HTR-8/SVneo (cell line): ENCODE results near the gene EIF4B.
A peak's percentile ranks its signal among the peaks of the same experiment; 100 is the strongest.

Experiments
- DNase-seq: peaks from one replicate; pipeline ENCODE4 v3.0.0; 2011; ENCODE audit warnings: low spot score, mixed read lengths; ENCODE audit not compliant: insufficient read length
- FAIRE-seq: peaks from 2 replicates; lab custom pipeline; 2011; peaks lifted over from hg19 to GRCh38; lab: Jason Lieb, UNC

The EIF4B gene

GRCh38 chr12:53042607-53043454 lies 36.6 kb downstream of the EIF4B start:
- FAIRE-seq (no peak), DNase-seq (no peak)

DNA sequence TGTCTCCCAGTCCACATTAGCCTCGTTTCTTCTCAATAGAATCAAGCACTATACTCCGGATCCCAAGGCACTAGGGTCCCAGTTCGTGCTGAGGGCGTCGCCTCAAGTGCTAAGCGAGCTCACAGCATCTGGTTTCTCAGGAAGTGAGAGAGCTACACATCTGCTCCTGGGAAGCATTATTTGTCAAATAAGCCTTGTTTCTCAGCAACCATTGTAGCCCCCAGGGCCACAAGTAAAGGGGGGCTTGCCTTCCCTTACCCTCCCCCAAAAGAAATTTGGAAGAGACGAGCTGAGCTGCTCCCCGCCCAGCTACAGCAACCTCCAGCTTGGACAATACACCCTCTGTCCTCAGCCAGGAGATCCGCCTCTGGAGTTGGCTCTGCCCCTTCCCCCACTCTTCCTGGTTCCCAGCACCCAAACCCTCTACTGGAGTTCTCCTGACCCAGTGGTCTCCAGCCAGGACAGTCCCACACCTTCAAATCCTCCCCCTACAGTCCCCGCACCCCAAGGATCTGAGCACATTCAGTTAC lies 37.9 kb downstream of the EIF4B start:
- FAIRE-seq: no peak
- no peak for DNase-seq

- DNase-seq (no peak), FAIRE-seq (no peak)
Measured at GRCh38 chr12:53044896-53045695, 38.8 kb downstream of the EIF4B start.

GRCh38 chr12:53045696-53046045 lies 39.4 kb downstream of the EIF4B start:
- no peak for FAIRE-seq

GRCh38 chr12:53046655-53047220 lies 40.5 kb downstream of the EIF4B start:
- FAIRE-seq (no peak), DNase-seq (peak; percentile 80)

More at GRCh38 chr12:53045696-53046045, 39.4 kb downstream of the EIF4B start:
- DNase-seq: no peak

GRCh38 chr12:53047221-53048032 lies 41.2 kb downstream of the EIF4B start:
- peak; percentile 70 for DNase-seq
- no peak for FAIRE-seq

GRCh38 chr12:53048033-53048779 lies 42.0 kb downstream of the EIF4B start:
- DNase-seq (peak; percentile 50), FAIRE-seq (no peak)

GRCh38 chr12:53048780-53049401 lies 42.6 kb downstream of the EIF4B start:
- FAIRE-seq: no peak
- no peak for DNase-seq

DNA sequence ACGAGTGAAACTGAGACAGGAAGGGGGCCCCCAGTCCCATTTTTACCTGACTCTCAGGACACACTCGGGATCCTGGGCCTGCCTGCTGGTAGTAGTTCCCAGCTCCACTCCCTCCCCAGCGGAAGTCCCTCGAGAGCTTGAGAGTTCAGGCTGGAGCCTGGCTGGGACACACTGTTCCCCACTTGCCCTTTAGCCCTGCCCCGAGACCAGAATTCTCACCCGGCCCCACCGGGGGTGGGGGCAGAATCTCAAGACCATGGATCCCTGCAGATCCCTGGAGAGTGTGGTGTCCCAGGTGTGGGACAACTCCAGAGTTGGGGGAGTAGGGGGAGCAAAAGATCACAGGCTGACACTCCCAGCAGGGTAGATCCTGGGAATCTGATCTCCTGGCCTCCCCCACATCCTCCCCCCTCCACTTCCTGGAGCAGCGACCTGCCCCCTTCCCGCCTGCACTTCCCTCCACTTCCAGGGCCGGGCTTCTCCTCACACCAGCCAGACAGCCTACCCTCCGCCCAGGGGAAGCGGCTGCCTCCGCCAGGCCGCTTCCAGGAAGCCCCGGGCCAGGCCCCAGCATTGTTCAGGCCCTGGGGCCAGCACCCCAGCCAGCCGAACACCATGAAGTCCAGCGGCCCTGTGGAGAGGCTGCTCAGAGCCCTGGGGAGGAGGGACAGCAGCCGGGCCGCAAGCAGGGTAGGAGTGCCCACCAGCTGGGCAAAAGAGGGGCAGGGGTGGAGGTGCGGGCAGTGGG lies 43.5 kb downstream of the EIF4B start, which contains the start of gene TNS2:
Gene TNS2, plus strand, starts transcription at position 495 of the 748 bp plus-strand sequence. Its CDS starts 121 bp downstream, at position 616.
- DNase-seq (peak; percentile 66), FAIRE-seq (no peak)

DNA sequence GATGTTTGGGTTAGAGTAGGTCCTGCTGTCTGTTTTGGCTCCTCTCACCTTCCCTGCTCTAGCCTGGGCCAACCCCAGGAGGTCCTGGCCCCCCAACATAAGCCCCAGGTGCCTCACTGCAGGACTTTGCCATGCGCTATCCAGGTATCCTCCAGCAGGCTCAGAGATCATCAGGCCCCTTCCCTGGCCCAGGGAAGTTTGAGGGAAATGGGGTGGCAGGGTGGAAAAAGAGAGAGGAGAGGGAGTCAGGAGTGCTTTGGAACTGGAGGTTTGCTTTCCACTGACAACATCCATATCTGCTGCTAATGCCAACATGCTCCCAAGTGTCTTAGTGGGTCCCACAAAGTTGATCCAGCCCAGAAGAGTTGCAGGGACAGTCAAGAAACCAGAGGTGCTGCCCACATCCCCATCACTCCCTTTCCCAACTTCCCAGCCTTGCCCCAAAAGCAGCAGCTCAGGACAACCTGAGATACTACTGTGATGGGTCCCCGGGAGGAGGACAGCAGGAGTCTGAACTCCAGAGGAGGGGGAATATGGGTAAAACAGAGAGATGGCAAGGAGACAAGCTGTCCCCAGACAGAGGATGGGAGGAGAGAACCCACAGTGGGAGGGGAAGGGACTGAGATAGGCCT lies 44.3 kb downstream of the EIF4B start:
- FAIRE-seq (no peak), DNase-seq (no peak)

- no peak for FAIRE-seq
- no peak for DNase-seq
Measured at GRCh38 chr12:53051058-53051880, 45.0 kb downstream of the EIF4B start.

DNA sequence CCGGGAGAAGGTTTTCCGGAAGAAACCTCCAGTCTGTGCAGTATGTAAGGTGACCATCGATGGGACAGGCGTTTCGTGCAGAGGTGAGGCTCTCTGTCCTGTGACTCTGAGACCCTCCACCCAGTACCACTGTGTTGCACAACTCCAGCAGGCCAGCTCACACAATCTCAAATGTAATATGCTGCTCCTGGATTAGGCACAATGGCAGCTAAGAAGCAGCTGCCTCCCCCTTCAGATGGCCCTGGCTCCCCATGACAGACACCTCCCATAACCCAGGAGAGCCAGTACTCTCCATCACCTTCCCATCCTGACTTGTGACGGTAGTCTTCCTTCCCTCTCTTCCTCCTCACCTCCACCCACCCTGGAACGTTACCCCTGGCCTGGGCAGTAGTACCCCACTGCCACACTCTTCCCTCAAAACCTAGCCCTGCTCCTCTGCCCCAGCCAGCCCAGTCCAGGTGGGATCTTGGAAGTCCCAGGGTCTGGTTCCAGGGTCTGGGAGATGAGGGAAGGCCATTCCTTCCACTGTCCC lies 45.7 kb downstream of the EIF4B start:
- no peak for FAIRE-seq
- no peak for DNase-seq

- FAIRE-seq: peak; percentile 4
- DNase-seq: no peak
Measured at GRCh38 chr12:53052419-53053217, 46.4 kb downstream of the EIF4B start.

- FAIRE-seq (no peak), DNase-seq (no peak)
Measured at GRCh38 chr12:53053218-53054111, 47.2 kb downstream of the EIF4B start.
